A673 (cell line): Measurements from ENCODE around the gene LRGUK. TPM values are rescaled to one million over a fixed set of nuclear protein-coding genes. Genes with fewer than 3 reads are reported as not detected.

Experiments used
- BruUV-seq: library from RNA; stranded (reverse); fragments of 400-500 nt; replicated peaks from 2 replicates; lab custom pipeline; 2021; lab: Mats Ljungman, UMichigan
- CTCF ChIA-PET: fragments of 300-600 bp; sonication (Branson Sonifier 250); formaldehyde crosslinking; loops from one replicate; lab custom pipeline; 2022; ENCODE audit warnings: antibody characterized with exemption; lab: Charles Lee
- POLR2A ChIA-PET: fragments of 300-600 bp; sonication (Branson Sonifier 250); formaldehyde crosslinking; loops from one replicate; lab custom pipeline; 2022; ENCODE audit warnings: antibody characterized with exemption; ENCODE audit not compliant: low non-redundant PET; lab: Charles Lee
- DNase-seq: peaks from one replicate; pipeline ENCODE4 v3.0.0-alpha.2; 2015; ENCODE audit warnings: low spot score
- H3K27ac ChIP-seq: fragments of 200-600 bp; sonication (generic); 2 replicates; pipeline ENCODE4 v1.5.1; 2016; ENCODE audit warnings: mixed run types, low read depth, mild to moderate bottlenecking, mixed read lengths, antibody characterized with exemption, low read length; ENCODE audit not compliant: poor library complexity, severe bottlenecking
- H3K27me3 ChIP-seq: fragments of 200-600 bp; sonication (generic); replicated peaks from 2 replicates; pipeline ENCODE4 v1.6.1; 2017; ENCODE audit warnings: mixed run types, low read depth, mild to moderate bottlenecking, mixed read lengths, antibody characterized with exemption, low read length; ENCODE audit not compliant: insufficient read depth, poor library complexity
- H3K36me3 ChIP-seq: fragments of 200-600 bp; sonication (generic); 2 replicates; pipeline ENCODE4 v1.6.1; 2016; ENCODE audit warnings: mixed run types, mild to moderate bottlenecking, mixed read lengths, antibody characterized with exemption, low read length; ENCODE audit not compliant: insufficient read depth, poor library complexity, severe bottlenecking
- H3K4me1 ChIP-seq: fragments of 200-600 bp; sonication (generic); 2 replicates; pipeline ENCODE4 v1.6.1; 2017; ENCODE audit warnings: mixed run types, mild to moderate bottlenecking, mixed read lengths, antibody characterized with exemption, low read length; ENCODE audit not compliant: insufficient read depth, poor library complexity, severe bottlenecking
- H3K4me3 ChIP-seq: fragments of 200-600 bp; sonication (generic); 2 replicates; pipeline ENCODE4 v1.5.1; 2016; ENCODE audit warnings: low read depth, mixed run types, mild to moderate bottlenecking, mixed read lengths, low read length; ENCODE audit not compliant: poor library complexity, severe bottlenecking
- H3K9me3 ChIP-seq: fragments of 200-600 bp; sonication (generic); 2 replicates; pipeline ENCODE4 v1.6.1; 2016; ENCODE audit warnings: mixed run types, low read depth, mild to moderate bottlenecking, mixed read lengths, antibody characterized with exemption, low read length; ENCODE audit not compliant: poor library complexity, severe bottlenecking
- EZH2 ChIP-seq: fragments of 200-600 bp; sonication (generic); IDR thresholded peaks from 2 replicates; pipeline ENCODE4 v1.6.1; 2017; ENCODE audit warnings: borderline replicate concordance, low read depth, mild to moderate bottlenecking, mixed read lengths, antibody characterized with exemption, low read length; ENCODE audit not compliant: poor library complexity, severe bottlenecking
- intact Hi-C: fragments of 100-400 bp; cut with micrococcal nuclease; formaldehyde crosslinking; loops from one replicate; pipeline ENCODE4 v1.10.0; 2022; ENCODE audit not compliant: unreplicated experiment
- total RNA-seq: library from RNA; stranded (reverse); gene quantifications from 2 replicates; pipeline ENCODE4 v1.2.3, GENCODE V29; 2021
- TF ChIP-seq, protein P1 (sequence below): fragments of 300-800, 200-600 bp; sonication (generic); conservative IDR thresholded peaks from 2 replicates; pipeline ENCODE4 v1.5.1; 2017; ENCODE audit warnings: low read depth, mild to moderate bottlenecking, antibody characterized with exemption, low read length, moderate library complexity, mixed read lengths

The LRGUK gene
- total RNA-seq, 1 experiment from 2014 or later, result 0.54 TPM

DNA sequence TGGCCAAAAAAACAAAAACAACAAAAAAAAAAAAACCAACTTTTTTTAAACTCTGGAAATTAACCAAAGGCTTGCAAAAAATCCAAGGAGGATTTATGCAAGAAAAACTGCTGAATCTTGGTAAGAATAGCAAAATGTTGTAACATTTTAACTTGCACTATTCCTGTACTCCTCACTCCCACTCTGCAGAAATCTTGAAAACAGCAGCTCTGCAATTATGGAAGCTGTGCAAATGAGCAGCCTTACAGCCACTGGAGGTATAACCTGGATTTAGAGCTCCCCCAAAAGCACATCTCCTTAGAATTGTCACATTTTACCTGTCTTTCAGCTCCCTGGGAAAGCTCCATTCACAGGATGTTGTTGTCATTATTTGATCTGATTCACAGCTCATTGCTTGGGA lies 41.8 kb upstream of the LRGUK start:
- intact Hi-C loops, result no loop called here
- Histone ChIP-seq H3K36me3 (no peaks in the 10 kb centered on the region), H3K4me3 (no peak overlapping the region), H3K4me1 (no peaks in the 10 kb centered on the region), H3K27ac (no peak overlapping the region), H3K9me3 (peaks cover 28% of the 10 kb centered on the region), H3K27me3 (no peaks in the 10 kb centered on the region)
- DNase-seq, result no peak
- no TSS peak for BruUV-seq
- ChIA-PET POLR2A (no interaction called here), CTCF (no interaction called here)
- no peak for TF ChIP-seq EZH2
- TF ChIP-seq, protein P1, sequence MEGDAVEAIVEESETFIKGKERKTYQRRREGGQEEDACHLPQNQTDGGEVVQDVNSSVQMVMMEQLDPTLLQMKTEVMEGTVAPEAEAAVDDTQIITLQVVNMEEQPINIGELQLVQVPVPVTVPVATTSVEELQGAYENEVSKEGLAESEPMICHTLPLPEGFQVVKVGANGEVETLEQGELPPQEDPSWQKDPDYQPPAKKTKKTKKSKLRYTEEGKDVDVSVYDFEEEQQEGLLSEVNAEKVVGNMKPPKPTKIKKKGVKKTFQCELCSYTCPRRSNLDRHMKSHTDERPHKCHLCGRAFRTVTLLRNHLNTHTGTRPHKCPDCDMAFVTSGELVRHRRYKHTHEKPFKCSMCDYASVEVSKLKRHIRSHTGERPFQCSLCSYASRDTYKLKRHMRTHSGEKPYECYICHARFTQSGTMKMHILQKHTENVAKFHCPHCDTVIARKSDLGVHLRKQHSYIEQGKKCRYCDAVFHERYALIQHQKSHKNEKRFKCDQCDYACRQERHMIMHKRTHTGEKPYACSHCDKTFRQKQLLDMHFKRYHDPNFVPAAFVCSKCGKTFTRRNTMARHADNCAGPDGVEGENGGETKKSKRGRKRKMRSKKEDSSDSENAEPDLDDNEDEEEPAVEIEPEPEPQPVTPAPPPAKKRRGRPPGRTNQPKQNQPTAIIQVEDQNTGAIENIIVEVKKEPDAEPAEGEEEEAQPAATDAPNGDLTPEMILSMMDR, result no peak

DNA sequence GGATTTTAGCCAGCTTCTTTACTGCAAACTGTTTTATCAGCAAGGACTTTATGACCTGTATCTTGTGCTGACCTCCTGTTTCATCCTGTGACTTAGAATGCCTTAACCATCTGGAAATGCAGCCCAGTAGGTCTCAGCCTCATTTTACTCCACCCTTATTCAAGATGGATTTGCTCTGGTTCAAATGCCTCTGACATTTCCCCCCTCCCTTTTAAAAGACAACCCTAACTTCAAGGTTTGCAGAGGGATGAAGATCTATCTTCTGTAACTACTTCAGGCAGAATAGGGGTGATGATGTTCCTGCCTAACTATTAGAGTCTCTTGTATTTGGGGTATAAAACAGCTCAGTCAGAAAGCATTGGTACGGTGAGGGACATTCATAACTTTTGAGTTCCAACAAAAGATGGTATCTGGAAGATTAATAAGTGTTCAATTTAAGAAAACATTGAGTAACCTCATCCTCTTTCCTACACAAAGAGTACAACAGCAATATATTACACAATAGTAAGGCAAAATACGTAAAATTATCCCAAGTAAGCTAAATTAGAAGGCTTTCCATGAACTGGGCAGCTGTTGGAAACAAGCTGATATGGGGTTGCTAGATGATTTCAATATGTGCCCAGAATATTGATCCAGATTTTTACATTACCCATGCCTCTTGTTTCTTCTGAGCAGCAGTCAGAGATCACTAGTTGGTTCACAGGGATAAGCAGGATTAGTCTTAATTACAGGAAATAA lies 40.0 kb upstream of the LRGUK start:
- TF ChIP-seq EZH2, result no peak
- TF ChIP-seq, protein P1, result no peak
- no peak for DNase-seq
- Histone ChIP-seq H3K27me3 (no peaks in the 10 kb centered on the region), H3K9me3 (peaks cover 37% of the 10 kb centered on the region), H3K4me1 (no peaks in the 10 kb centered on the region), H3K27ac (no peak overlapping the region), H3K4me3 (no peak overlapping the region), H3K36me3 (no peaks in the 10 kb centered on the region)
- intact Hi-C loops, result no loop called here
- ChIA-PET CTCF (no interaction called here), POLR2A (no interaction called here)
- no TSS peak for BruUV-seq

DNA sequence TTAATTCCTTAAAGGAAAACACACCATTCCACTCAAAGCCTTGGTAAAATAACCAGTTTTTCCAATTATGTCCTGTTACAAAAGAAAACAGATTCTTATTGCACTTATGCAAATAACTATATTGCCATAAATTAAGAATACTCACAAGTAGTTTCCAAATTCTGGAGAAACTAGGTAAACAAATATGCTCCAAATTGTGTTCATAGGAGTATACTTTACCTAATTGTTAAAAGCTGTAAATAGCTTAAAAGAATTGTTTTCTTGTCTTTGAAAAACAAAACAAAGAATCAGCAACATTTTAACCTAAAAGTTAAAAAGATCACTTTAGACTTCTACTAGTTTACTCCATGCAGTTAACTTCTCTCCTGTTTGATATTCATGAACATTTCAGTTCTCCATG lies 38.9 kb upstream of the LRGUK start:
- H3K9me3 ChIP-seq, result peaks cover 44% of the 10 kb centered on the region
- no peak overlapping the region for H3K4me3 ChIP-seq
- intact Hi-C loops, result no loop called here
- ChIA-PET CTCF (no interaction called here), POLR2A (no interaction called here)
- BruUV-seq, result no TSS peak
- no peak for DNase-seq
- no peaks in the 10 kb centered on the region for H3K27me3 ChIP-seq
- H3K4me1 ChIP-seq, result no peaks in the 10 kb centered on the region
- H3K36me3 ChIP-seq, result no peaks in the 10 kb centered on the region
- H3K27ac ChIP-seq, result no peak overlapping the region
- no peak for TF ChIP-seq EZH2
- TF ChIP-seq, protein P1, result no peak
